GM13977 (cell line): ENCODE measurements around the gene SDCBP2.

Experiments
- DNase-seq: peaks from one replicate; pipeline ENCODE4 v3.0.0; 2012; ENCODE audit warnings: low spot score
- CTCF ChIP-seq: IDR thresholded peaks from 2 replicates; pipeline ENCODE4 v1.5.1; 2012; ENCODE audit warnings: mild to moderate bottlenecking, control low read depth; ENCODE audit not compliant: insufficient read depth; ENCODE audit errors: extremely low read depth, missing control alignments
- in situ Hi-C: fragments of 300-500 bp; cut with MboI; formaldehyde crosslinking; loops from one replicate; pipeline ENCODE4 v1.12.0; 2022; ENCODE audit warnings: low sequenced_read_pairs, low pct_unique_long_range_greater_than_20kb, mixed read lengths, inconsistent platforms; ENCODE audit not compliant: unreplicated experiment

SDCBP2 gene

GRCh38 chr20:1370548-1371110 is 41.7 kb upstream of the SDCBP2 start:
- no peak for DNase-seq
- in situ Hi-C loops: no loop called here
- no peak for TF ChIP-seq CTCF

GRCh38 chr20:1369970-1370369 is 41.0 kb upstream of the SDCBP2 start:
- no peak for TF ChIP-seq CTCF
- DNase-seq: no peak
- in situ Hi-C loops: no loop called here

- in situ Hi-C loops: no loop called here
- no peak for TF ChIP-seq CTCF
- no peak for DNase-seq
Observed at GRCh38 chr20:1368448-1369199, 39.7 kb upstream of the SDCBP2 start.

GRCh38 chr20:1367479-1367878 is 38.5 kb upstream of the SDCBP2 start:
- no peak for DNase-seq
- in situ Hi-C loops: no loop called here
- no peak for TF ChIP-seq CTCF

- TF ChIP-seq CTCF: no peak
- in situ Hi-C loops: no loop called here
- no peak for DNase-seq
Observed at GRCh38 chr20:1364106-1364505, 35.2 kb upstream of the SDCBP2 start.

GRCh38 chr20:1363522-1363921 is 34.6 kb upstream of the SDCBP2 start:
- in situ Hi-C loops: no loop called here
- TF ChIP-seq CTCF: no peak
- DNase-seq: no peak
